Subcutaneous abdominal adipose tissue (tissue), 5 donors: ENCODE measurements around the gene RDH16.
"Not testable (repeated sequence)": the region's sequence is repeated elsewhere in the genome, so short reads cannot be mapped to it uniquely, and the experiment has no call there.

Experiments used
- H3K27ac ChIP-seq: one replicate; pipeline ENCODE4 v1.7.0; 2013; ENCODE audit warnings: low read depth, mild to moderate bottlenecking, inconsistent platforms, low read length, moderate library complexity
- H3K27me3 ChIP-seq, 5 donors: one replicate each; pipeline ENCODE4 v1.7.0; 2013; ENCODE audit warnings: low read length in 5 of 5, inconsistent platforms in 1 of 5; ENCODE audit not compliant: control insufficient read depth in 5 of 5, insufficient read depth in 4 of 5
- H3K36me3 ChIP-seq, 5 donors: one replicate each; pipeline ENCODE4 v1.7.0; 2013; ENCODE audit warnings: low read length in 5 of 5; ENCODE audit not compliant: control insufficient read depth in 5 of 5, insufficient read depth in 5 of 5
- H3K4me1 ChIP-seq, 5 donors: one replicate each; pipeline ENCODE4 v1.7.0; 2013; ENCODE audit warnings: low read length in 5 of 5, mild to moderate bottlenecking in 3 of 5, moderate library complexity in 1 of 5; ENCODE audit not compliant: control insufficient read depth in 5 of 5, insufficient read depth in 5 of 5
- H3K4me3 ChIP-seq, 5 donors: one replicate each; pipeline ENCODE4 v1.7.0; 2013; ENCODE audit warnings: low read length in 5 of 5, low read depth in 1 of 5
- H3K9ac ChIP-seq, 5 donors: one replicate each; pipeline ENCODE4 v1.7.0; 2013; ENCODE audit warnings: low read length in 5 of 5, mild to moderate bottlenecking in 4 of 5, moderate library complexity in 3 of 5
- H3K9me3 ChIP-seq, 5 donors: one replicate each; pipeline ENCODE4 v1.7.0; 2013; ENCODE audit warnings: low read length in 5 of 5; ENCODE audit not compliant: control insufficient read depth in 5 of 5
- donor health status: healthy.
- donor health status: healthy.
- donor health status: healthy.
- donor health status: healthy.
- donor health status: healthy.

The RDH16 gene

DNA sequence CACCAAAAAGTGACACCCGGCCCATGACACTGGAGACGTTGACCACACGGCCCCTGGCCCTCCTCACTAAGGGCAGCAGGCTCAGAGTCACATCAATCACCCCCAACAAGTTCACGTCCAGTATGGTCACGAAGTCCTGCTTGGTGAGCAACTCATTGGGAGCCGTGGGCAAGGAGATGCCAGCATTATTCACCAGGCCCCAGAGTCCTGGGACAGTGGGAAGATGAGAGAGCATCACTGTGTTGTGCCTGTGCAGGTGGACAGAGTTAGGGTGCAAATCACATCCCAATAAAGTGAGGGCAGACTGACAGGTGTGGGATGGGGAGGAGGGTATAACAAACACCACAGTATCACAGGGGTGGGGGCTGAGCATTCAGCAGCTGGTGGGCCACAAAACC lies 2.5 kb downstream of the RDH16 start:
- peaks cover 0 to 11% (median 9%) of the 10 kb centered on the region in 5 donors for H3K9me3 ChIP-seq
- peaks cover 0 to 4% (median 2%) of the 10 kb centered on the region in 5 donors for H3K4me1 ChIP-seq
- no peaks in the 10 kb centered on the region for H3K36me3 ChIP-seq
- H3K4me3 ChIP-seq, result no peak overlapping the region
- H3K27me3 ChIP-seq, result no peaks in the 10 kb centered on the region
- H3K27ac ChIP-seq, result no peak overlapping the region
- no peak overlapping the region for H3K9ac ChIP-seq

DNA sequence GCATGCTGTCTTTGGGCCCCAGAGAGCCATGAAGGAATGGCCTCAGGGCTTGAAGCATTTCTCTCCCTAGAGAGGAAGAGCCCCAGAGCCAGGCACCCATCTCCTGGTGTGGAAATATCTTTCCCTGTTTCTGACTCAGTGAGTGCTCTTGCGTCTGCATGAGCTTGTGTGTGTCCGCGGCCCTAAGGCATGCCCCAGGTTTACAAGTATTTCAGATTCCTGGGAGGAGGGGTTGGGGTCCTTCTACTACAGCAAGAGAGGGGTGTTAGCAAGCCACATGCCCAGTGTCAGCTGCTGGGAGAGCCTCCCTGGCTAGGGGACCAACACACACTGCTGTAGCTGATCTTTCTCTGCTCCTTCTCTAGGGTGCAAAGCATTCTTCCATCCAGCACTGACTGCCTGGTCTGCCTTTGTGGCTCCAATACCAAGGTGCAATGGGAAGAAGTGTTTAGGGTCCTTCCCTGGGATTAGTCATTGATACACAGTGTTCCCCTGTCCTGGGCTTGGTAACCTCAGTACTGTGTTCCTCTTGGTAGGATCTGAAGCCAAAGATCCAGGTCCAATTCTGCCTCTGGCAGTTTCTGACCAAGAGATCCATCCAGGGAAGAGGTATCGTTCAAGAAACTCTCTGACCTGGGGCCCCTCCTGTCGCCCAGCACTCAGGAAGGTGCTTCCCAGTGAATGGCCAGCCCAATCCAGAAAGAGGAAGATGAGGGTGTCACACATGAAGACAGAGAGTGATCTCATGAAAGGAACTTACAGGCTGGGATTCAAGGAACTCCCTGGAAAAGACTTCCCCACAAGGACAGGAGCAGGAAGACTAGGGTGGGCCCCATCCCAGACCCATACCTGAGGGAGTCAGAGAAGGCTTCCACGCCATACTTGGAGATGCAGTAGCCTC lies 3.1 kb downstream of the RDH16 start:
- peaks cover 0 to 4% (median 2%) of the 10 kb centered on the region in 5 donors for H3K4me1 ChIP-seq
- no peaks in the 10 kb centered on the region for H3K36me3 ChIP-seq
- no peak overlapping the region for H3K4me3 ChIP-seq
- no peaks in the 10 kb centered on the region for H3K27me3 ChIP-seq
- H3K9ac ChIP-seq, result no peak overlapping the region
- H3K27ac ChIP-seq, result no peak overlapping the region
- H3K9me3 ChIP-seq, result peaks cover 0 to 11% (median 9%) of the 10 kb centered on the region in 5 donors

DNA sequence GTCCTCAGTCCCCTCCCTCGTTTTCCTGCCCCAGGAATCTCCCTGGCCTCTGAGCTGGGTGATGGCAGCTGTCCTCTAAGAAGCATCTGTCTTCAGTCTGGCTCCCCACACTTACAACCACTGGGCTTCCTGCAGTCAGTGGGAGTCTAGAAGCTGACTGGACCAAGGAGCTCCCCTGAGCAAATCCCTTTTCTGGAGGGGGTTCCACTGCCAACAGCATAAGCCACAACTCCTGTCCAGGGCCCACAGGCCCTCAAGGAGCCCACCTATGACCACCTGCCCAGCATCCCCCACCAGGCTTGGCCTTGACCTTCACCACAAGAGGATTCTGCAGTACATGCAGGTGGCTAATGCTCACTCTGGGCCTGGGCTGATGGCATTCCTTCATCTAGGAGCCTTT lies 4.1 kb downstream of the RDH16 start:
- Histone ChIP-seq H3K36me3 (no peaks in the 10 kb centered on the region), H3K4me3 (no peak overlapping the region), H3K27me3 (no peaks in the 10 kb centered on the region), H3K9ac (no peak overlapping the region), H3K4me1 (peaks cover 0 to 4% (median 2%) of the 10 kb centered on the region in 5 donors), H3K9me3 (peaks cover 0 to 7% (median 4%) of the 10 kb centered on the region in 5 donors), H3K27ac (no peak overlapping the region)

DNA sequence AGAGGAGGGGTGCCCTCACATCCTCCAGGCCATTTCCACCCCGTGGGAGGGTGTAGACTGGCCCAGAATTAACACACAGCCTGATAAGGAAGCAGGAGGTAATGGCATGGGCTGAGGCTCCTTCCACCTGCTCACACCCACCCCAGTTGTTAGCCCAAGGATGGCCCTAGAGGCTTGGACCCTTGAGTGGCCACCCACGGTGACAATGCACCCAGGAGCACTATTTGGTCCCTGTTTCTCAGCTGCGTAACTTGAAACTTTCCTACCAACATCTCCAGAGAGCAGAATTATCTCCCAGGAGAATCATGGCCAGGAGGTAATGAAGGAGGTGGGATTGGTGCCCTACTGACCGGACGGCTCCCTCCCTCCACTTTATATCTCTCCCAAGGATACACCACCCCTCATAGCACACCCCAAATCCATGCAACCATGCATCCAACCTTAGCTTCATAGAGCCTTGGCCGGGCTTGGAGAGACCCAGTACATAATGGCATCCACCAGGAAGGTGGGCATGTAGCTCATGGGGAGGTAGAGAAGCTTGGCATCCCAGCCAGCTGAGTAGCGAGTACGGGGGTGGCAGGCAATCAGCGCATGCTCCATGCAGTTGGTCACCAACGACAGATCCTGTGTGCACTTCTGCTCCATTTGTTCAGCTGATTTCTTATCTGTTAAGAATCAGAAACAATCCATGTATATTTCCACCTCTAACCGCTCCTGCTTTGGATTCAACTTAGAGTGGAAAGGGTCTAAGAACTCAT lies 5.6 kb downstream of the RDH16 start:
- Histone ChIP-seq H3K9me3 (no peaks in the 10 kb centered on the region), H3K4me1 (peaks cover 0 to 4% (median 2%) of the 10 kb centered on the region in 5 donors), H3K4me3 (no peak overlapping the region), H3K27me3 (no peaks in the 10 kb centered on the region), H3K36me3 (no peaks in the 10 kb centered on the region), H3K27ac (no peak overlapping the region), H3K9ac (no peak overlapping the region)

DNA sequence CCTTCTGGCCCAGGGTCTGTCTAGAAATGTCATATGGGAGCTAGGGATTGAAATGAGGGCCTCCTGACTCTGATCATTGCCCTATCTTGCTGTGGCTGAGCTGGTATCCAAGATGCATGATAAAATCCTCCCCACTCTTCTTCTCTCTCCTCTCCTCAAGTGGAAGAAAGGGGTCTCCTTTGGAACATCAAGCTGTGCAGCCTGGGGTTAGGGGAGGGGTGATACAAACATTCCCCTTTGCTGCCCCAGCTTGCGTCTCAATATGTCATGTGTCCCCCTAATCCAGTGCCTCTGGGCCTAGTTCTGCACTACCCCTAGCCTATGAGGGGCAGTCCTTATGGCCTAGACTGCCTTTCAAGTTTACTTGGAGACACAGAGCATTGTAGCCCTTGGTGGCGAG lies 8.5 kb downstream of the RDH16 start:
- no peak overlapping the region for H3K27ac ChIP-seq
- no peaks in the 10 kb centered on the region for H3K9me3 ChIP-seq

DNA sequence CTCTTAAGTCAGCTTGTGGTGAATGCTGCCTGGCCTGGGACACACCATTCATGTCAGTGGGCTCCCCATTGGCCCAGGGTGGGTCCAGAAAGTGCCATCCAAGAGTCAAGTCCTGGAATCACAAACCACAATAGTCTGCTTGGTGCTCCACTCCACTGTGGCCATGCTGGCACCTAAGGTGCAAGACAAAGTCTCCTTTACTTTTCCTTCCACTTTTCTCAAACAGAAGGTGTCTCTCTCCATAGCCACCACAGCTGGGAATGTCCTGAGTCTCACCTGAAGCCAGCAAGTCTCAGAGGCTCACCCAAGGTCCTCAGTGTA lies 9.0 kb downstream of the RDH16 start:
- no peaks in the 10 kb centered on the region for H3K27me3 ChIP-seq
- no peaks in the 10 kb centered on the region for H3K4me1 ChIP-seq
- H3K36me3 ChIP-seq, result no peaks in the 10 kb centered on the region
- H3K9me3 ChIP-seq, result no peaks in the 10 kb centered on the region
- H3K9ac ChIP-seq, result no peak overlapping the region
- no peak overlapping the region for H3K27ac ChIP-seq
- no peak overlapping the region for H3K4me3 ChIP-seq

More for the DNA sequence above, 8.5 kb downstream of the RDH16 start:
- H3K4me1 ChIP-seq, result no peaks in the 10 kb centered on the region
- no peaks in the 10 kb centered on the region for H3K36me3 ChIP-seq
- H3K9ac ChIP-seq, result no peak overlapping the region
- no peak overlapping the region for H3K4me3 ChIP-seq
- H3K27me3 ChIP-seq, result no peaks in the 10 kb centered on the region

DNA sequence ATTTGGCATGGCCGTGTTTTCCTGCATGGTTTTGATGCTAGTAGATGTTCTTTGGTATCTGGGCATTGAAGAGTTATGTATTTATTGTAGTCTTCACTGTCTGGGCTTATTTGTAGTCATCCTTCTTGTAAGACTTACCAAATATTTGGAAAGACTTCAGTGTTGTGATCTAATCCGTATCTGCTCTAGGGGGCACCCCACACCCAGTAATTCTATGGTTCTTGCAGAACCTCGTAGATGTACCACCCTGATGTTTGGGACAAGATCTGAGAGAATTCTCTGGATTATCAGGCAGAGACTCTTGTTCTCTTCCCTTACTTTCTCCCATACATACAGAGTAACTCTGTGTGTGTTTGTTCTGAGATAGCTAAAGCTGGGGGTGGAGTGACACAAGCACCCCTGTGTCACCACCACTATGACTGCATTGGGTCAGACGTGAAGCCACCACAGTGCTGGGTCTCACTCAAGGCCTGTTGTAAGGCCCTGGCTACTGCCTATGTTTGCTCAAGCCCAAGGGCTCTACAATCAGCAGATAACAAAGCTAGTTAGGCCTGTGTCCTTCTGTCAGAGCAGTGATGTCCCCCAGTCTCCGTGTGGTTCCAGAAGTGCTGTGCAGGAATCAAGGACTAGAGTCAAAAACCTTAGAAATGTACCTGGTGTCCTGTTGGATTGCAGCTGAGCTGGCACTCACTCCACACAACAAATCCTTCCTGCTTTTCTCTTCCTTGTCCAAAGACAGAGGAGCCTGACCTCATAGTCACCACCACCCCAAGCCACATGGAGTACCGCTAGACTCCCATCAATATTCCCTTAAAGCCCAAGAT lies 9.6 kb downstream of the RDH16 start:
- Histone ChIP-seq H3K9me3 (no peaks in the 10 kb centered on the region), H3K9ac (no peak overlapping the region), H3K4me1 (no peaks in the 10 kb centered on the region), H3K27ac (no peak overlapping the region), H3K36me3 (no peaks in the 10 kb centered on the region), H3K27me3 (no peaks in the 10 kb centered on the region), H3K4me3 (no peak overlapping the region)

DNA sequence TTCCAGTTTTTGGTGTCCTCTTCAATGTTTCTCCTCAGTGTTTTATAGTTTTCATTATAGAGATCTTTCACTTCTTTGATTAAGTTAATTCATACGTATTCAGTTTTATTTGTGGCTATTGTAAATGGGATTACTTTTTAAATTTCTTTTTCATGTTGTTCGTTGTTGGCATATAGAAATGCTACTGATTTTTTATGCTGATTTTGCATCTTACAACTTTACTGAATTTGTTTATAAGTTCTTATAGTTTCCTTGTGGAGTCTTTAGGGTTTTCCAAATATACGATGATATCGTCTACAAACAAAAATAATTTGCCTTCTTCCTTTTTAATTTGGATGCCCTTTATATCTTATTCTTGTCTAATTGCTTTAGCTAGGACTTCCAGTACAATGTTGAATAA lies 13.5 kb downstream of the RDH16 start:
- Histone ChIP-seq H3K27ac (no peak overlapping the region), H3K9me3 (no peaks in the 10 kb centered on the region), H3K9ac (no peak overlapping the region), H3K4me1 (peaks cover 0 to 12% (median 8%) of the 10 kb centered on the region in 5 donors), H3K4me3 (no peak overlapping the region), H3K27me3 (no peaks in the 10 kb centered on the region), H3K36me3 (no peaks in the 10 kb centered on the region)

DNA sequence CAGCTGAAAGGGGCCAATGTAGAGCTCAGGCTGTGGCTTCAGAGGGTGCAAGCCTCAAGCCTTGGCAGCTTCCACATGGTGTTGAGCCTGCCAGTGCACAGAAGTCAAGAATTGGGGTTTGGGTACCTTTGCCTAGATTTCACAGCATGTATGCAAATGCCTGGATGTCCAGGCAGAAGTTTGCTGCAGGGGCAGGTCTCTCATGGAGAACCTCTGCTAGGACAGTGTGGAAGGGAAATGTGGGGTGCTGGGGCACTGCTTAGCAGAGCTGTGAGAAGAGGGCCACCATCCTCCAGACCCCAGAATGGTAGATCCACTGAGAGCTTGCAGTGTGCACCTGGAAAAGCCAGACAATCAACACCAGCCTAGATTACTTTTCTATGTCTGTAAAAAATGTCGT lies 14.0 kb downstream of the RDH16 start:
- not testable (repeated sequence) for H3K9me3 ChIP-seq, H3K9ac ChIP-seq, H3K36me3 ChIP-seq, H3K4me3 ChIP-seq, H3K27ac ChIP-seq, H3K27me3 ChIP-seq
- H3K4me1 ChIP-seq, result peaks cover 0 to 12% (median 8%) of the 10 kb centered on the region in 5 donors
